ENCODE data around the gene DAB2IP. TPM values are rescaled to one million over a fixed set of nuclear protein-coding genes. Genes with fewer than 3 reads are reported as not detected.
A peak's percentile ranks its signal among the peaks of the same experiment; 100 is the strongest.
"Not testable (repeated sequence)": the region's sequence is repeated elsewhere in the genome, so short reads cannot be mapped to it uniquely, and the experiment has no call there.

Gene DAB2IP
- 10 to 100 TPM; 37.9 to 51.6 (median 38.7) TPM for polyA plus RNA-seq (ENCODE audit: insufficient read length in 3 of 3)
- long read RNA-seq, donor 1, partial matches to known transcripts = 0 of 2 reads
- long read RNA-seq, donor 1, other reads (novel, unspliced or antisense) = 0 of 2 reads
- long read RNA-seq, donor 2, full-length matches to known transcripts = 1 of 1 reads
- long read RNA-seq, donor 2, partial matches to known transcripts = 0 of 1 reads
- long read RNA-seq, donor 2, other reads (novel, unspliced or antisense) = 0 of 1 reads
- long read RNA-seq, donor 3, full-length matches to known transcripts = 7 of 14 reads
- long read RNA-seq, donor 3, partial matches to known transcripts = 7 of 14 reads
- long read RNA-seq, donor 3, other reads (novel, unspliced or antisense) = 0 of 14 reads
- long read RNA-seq, donor 4 = 0 reads
- long read RNA-seq, donor 5 = 0 reads
- long read RNA-seq, donor 6, full-length matches to known transcripts = 2 of 2 reads
- long read RNA-seq, donor 6, partial matches to known transcripts = 0 of 2 reads
- long read RNA-seq, donor 6, other reads (novel, unspliced or antisense) = 0 of 2 reads
- long read RNA-seq, donor 7, partial matches to known transcripts = 5 of 6 reads
- long read RNA-seq, donor 7, other reads (novel, unspliced or antisense) = 0 of 6 reads
- long read RNA-seq, donor 8, partial matches to known transcripts = 6 of 10 reads
- long read RNA-seq, donor 8, other reads (novel, unspliced or antisense) = 0 of 10 reads
- long read RNA-seq, donor 9, full-length matches to known transcripts = 1 of 6 reads
- long read RNA-seq, donor 9, partial matches to known transcripts = 5 of 6 reads
- long read RNA-seq, donor 9, other reads (novel, unspliced or antisense) = 0 of 6 reads
- long read RNA-seq, donor 10, partial matches to known transcripts = 0 of 1 reads
- long read RNA-seq, donor 10, other reads (novel, unspliced or antisense) = 0 of 1 reads
- long read RNA-seq, donor 11, partial matches to known transcripts = 0 of 1 reads
- long read RNA-seq, donor 11, other reads (novel, unspliced or antisense) = 0 of 1 reads
- long read RNA-seq, donor 12 = 0 reads
- long read RNA-seq, donor 13 = 0 reads
- long read RNA-seq, donor 14, full-length matches to known transcripts = 2 of 2 reads
- long read RNA-seq, donor 14, partial matches to known transcripts = 0 of 2 reads
- long read RNA-seq, donor 14, other reads (novel, unspliced or antisense) = 0 of 2 reads
- long read RNA-seq, donor 15 = 0 reads
- long read RNA-seq, donor 16, full-length matches to known transcripts = 3 of 29 reads
- long read RNA-seq, donor 16, partial matches to known transcripts = 26 of 29 reads
- long read RNA-seq, donor 16, other reads (novel, unspliced or antisense) = 0 of 29 reads

- DNase-seq (ENCODE audit: extremely low read depth in 1 of 11, low read depth in 9 of 11, low spot score in 4 of 11) = peak in 10 of 11 donors; percentile 65 to 86 (median 80)
These were observed at the start of gene DAB2IP for GRCh38 chr9:121651295-121652020. DAB2IP (plus strand) TSS chr9:121651634; CDS start chr9:121651776, 142 bp downstream.

DNA sequence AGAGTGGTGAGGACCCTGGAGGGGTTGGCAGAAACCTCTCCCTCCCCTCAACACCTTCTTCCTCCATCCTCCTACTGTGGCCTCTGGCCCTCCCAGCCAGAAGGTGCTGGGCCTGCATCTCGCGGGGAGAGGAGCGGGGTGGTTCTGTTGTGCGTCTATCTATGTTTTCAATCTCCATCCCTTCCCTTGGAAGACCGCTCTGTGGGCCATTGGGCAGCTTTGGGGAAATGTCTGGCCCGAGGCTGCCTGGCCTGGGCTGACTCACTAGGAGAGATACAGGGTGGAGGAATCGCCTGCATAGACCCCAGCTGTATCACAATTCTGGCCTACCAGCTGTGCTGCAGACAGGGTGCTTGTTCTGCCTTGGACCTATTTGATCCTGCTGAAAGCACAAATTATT lies 48.4 kb upstream of the DAB2IP start:
- DNase-seq (ENCODE audit: extremely low read depth in 1 of 11, low read depth in 9 of 11, low spot score in 4 of 11) = no peak

GRCh38 chr9:121604242-121604641 lies 47.2 kb upstream of the DAB2IP start:
- no peak for DNase-seq (ENCODE audit: extremely low read depth in 1 of 11, low read depth in 9 of 11, low spot score in 4 of 11)

DNA sequence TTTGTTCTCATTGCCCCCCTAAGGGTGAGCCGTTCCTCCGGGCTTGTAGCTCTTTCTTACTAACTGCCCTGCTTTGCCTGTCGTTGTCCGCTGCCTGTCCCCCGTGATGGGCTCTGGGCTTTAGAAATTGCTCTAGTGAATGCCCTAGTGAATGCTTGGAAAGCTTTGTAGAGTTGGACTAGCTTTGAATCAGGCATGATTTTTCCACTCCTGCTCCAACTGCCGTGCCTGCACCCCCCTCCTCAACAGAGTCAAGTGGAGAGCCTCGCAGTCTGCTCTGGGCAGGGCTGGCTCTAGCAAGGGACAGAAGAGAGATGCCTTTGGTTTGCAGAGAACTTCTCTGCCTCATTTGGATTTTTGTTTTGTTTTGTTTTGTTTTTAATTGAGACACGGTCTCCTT lies 46.8 kb upstream of the DAB2IP start:
- no peak for DNase-seq (ENCODE audit: extremely low read depth in 1 of 11, low read depth in 9 of 11, low spot score in 4 of 11)

GRCh38 chr9:121607434-121608167 lies 43.8 kb upstream of the DAB2IP start:
- no peak for DNase-seq (ENCODE audit: extremely low read depth in 1 of 11, low read depth in 9 of 11, low spot score in 4 of 11)

GRCh38 chr9:121608168-121608853 lies 43.1 kb upstream of the DAB2IP start:
- no peak for DNase-seq (ENCODE audit: extremely low read depth in 1 of 11, low read depth in 9 of 11, low spot score in 4 of 11)

- no peak for DNase-seq (ENCODE audit: extremely low read depth in 1 of 11, low read depth in 9 of 11, low spot score in 4 of 11)
These were observed 41.4 kb upstream of the DAB2IP start for GRCh38 chr9:121609822-121610637.

- no peak for DNase-seq (ENCODE audit: extremely low read depth in 1 of 11, low read depth in 9 of 11, low spot score in 4 of 11)
These were observed 40.8 kb upstream of the DAB2IP start for GRCh38 chr9:121610638-121610953.

- DNase-seq (ENCODE audit: extremely low read depth in 1 of 11, low read depth in 9 of 11, low spot score in 4 of 11) = no peak
These were observed 38.9 kb upstream of the DAB2IP start for GRCh38 chr9:121612511-121612998.

- no peak for DNase-seq (ENCODE audit: extremely low read depth in 1 of 11, low read depth in 9 of 11, low spot score in 4 of 11)
These were observed 38.3 kb upstream of the DAB2IP start for GRCh38 chr9:121613009-121613752.

- DNase-seq (ENCODE audit: extremely low read depth in 1 of 11, low read depth in 9 of 11, low spot score in 4 of 11) = no peak
These were observed 35.2 kb upstream of the DAB2IP start for GRCh38 chr9:121616123-121616755.

- DNase-seq (ENCODE audit: extremely low read depth in 1 of 11, low read depth in 9 of 11, low spot score in 4 of 11) = no peak
These were observed 32.9 kb upstream of the DAB2IP start for GRCh38 chr9:121618504-121618903.

GRCh38 chr9:121618910-121619309 lies 32.5 kb upstream of the DAB2IP start:
- DNase-seq (ENCODE audit: extremely low read depth in 1 of 11, low read depth in 9 of 11, low spot score in 4 of 11) = not testable (repeated sequence)

DNA sequence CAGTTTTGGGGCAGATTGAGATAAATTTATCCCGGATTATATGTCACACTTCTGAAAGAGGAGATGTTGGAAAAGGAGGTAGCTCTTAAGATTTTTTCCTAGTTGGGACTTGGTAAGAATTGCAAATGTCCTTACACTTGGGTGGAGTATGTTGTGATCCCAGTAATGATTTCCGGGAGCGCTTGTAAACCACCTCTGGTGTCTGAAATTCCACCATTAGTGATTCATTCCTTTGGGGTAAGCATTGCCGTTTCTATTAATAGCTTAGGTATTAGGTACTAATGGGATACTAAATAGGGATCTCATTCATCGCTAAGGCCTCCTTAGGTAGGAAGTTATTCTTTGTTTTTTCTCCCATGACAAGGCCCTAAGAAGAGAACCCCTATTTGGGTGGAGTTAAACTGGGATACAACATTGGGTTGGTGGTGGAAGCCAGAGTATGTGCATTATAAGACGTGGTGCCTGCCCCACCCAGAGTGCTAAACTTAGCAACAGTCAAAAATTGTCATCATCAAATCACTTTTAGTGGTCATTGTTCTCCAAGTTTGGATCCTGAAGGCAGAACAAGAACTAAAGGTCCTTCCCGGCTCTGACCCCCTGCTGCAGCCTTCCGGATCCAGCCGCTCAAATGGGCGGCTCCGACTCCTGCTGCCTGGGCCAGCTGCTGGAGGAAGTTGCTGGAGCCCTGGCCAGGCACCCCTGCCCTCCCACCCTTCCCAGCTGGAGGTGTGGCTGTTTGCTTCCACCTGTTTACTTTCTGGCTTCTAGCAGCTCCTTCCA lies 31.7 kb upstream of the DAB2IP start:
- no peak for DNase-seq (ENCODE audit: extremely low read depth in 1 of 11, low read depth in 9 of 11, low spot score in 4 of 11)

- DNase-seq (ENCODE audit: extremely low read depth in 1 of 11, low read depth in 9 of 11, low spot score in 4 of 11) = no peak
These were observed 31.1 kb upstream of the DAB2IP start for GRCh38 chr9:121620325-121620673.
